Tibial nerve (tissue), 4 donors: Measurements from ENCODE around the gene ZNF521.

ENCODE experiments used
- CTCF ChIP-seq, 5 experiments: fragments of 200-600 bp in 3 of 5; fragments of 450-650 bp in 2 of 5; sonication (generic) in 3 of 5; IDR thresholded peaks; one replicate each; pipeline ENCODE4 v1.5.1; 2016 to 2019; ENCODE audit warnings: antibody characterized with exemption in 5 of 5, mild to moderate bottlenecking in 3 of 5, moderate library complexity in 2 of 5
- EP300 ChIP-seq, 2 donors: sonication (generic); formaldehyde crosslinking; IDR thresholded peaks; one replicate each; pipeline ENCODE4 v1.6.1; 2017; ENCODE audit warnings: antibody characterized with exemption in 2 of 2, mild to moderate bottlenecking in 1 of 2

GRCh38 chr18:25187521-25188192 is 164.3 kb downstream of the ZNF521 start:
- TF ChIP-seq CTCF (IDR thresholded peaks at IDR 0.05) (no peak), EP300 (IDR thresholded peaks at IDR 0.05) (no peak)
